HepG2 (cell line): ENCODE measurements around the gene OLFM2. TPM values are rescaled to one million over a fixed set of nuclear protein-coding genes. Genes with fewer than 3 reads are reported as not detected.

Experiments
- ARID5B ChIP-seq: IDR thresholded peaks from 2 replicates; pipeline ENCODE4 v1.4.0; 2020; ENCODE audit warnings: mild to moderate bottlenecking, missing genetic modification reagents
- CREB1 ChIP-seq, 2 experiments: fragments of 450-650 bp in 1 of 2; IDR thresholded peaks; 2 replicates each; pipeline ENCODE4 v1.6.1; 2016 to 2017; ENCODE audit warnings: control low read depth in 1 of 2, mild to moderate bottlenecking in 1 of 2, missing compliant biosample characterization in 1 of 2, missing genetic modification characterization in 1 of 2
- NR2F6 ChIP-seq, 2 experiments: IDR thresholded peaks; 2 replicates each; pipeline ENCODE4 v1.6.1; 2016; ENCODE audit warnings: antibody characterized with exemption in 1 of 2, mild to moderate bottlenecking in 1 of 2
- PREB ChIP-seq: sonication (generic); formaldehyde crosslinking; IDR thresholded peaks from 2 replicates; pipeline ENCODE4 v1.4.0; 2020; ENCODE audit warnings: missing genetic modification reagents
- polyA plus RNA-seq, 8 experiments: library from polyadenylated mRNA; depleted of rRNA in 3 of 8; stranded (reverse) in 7 of 8; unstranded in 1 of 8; fragments of >200 nt; fragmentation: Illumina TruSeq in 4 of 8; extraction: Trizol in 4 of 8; gene quantifications; 2 replicates each; pipeline versions ENCODE4 v1.2.1 to v1.2.3, GENCODE V29; 2011 to 2016; ENCODE audit warnings: low read depth in 4 of 8, missing spikeins in 1 of 8, mixed read lengths in 1 of 8; ENCODE audit not compliant: insufficient read depth in 1 of 8
- total RNA-seq, 5 experiments: library from RNA; depleted of rRNA; stranded (reverse); fragments of >200 nt; fragmentation: Illumina TruSeq; extraction: Trizol; gene quantifications; 2 replicates each; pipeline ENCODE4 v1.2.3, GENCODE V29; 2016; ENCODE audit warnings: low read depth in 1 of 5
- TF ChIP-seq, protein P1 (sequence below): sonication (generic); formaldehyde crosslinking; conservative IDR thresholded peaks from 2 replicates; pipeline ENCODE4 v1.8.0; 2022; ENCODE audit warnings: low read depth, missing genetic modification reagents

OLFM2 gene
- total and polyA plus RNA-seq, 2 of the 13 experiments (the other 11 are each of a cell fraction or from before 2014, with no cell fraction given) = 0.20 to 0.51 TPM

DNA sequence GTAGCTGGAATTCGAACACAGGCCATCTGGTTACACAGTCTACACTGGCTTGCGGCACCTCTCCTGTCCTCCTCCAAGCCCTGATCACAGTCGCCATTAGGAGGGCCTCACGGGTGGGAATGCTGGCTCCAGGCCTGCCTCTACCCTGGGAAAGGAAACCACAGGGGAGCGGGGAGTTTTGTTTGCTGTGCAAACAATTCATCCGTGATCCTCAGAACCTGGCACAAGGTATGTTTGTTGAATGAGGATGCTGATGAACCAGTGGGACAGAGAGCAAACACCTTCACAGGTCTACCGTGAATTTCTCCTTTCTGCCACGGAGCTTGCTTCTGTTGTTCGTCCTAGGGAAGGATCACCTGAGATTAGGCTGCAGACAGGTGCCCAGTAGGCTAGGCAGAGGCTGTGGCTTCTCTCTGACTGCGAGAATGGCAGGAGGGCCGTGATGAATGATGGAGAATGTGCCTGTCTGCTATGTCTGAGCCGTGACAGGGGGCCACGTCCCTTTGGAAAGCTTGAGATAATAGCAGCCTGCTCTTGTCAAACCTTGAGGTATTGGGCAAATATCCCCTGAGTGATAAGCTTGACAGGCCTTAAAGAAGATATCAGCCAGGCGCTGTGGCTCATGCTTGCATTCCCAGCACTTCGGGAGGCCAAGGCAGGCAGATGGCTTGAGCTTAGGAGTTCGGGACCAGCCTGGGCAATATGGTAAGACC, 64.5 kb downstream of the OLFM2 start (continued):
- TF ChIP-seq CREB1 (IDR thresholded peaks at IDR 0.05) (no peak), CREB1 (CRISPR knock-in tag; IDR thresholded peaks at IDR 0.05) (no peak), NR2F6 (IDR thresholded peaks at IDR 0.05) (no peak), NR2F6 (CRISPR knock-in tag; IDR thresholded peaks at IDR 0.05) (no peak), ARID5B (CRISPR knock-in tag) (peak; percentile 50), PREB (CRISPR knock-in tag) (no peak)
- TF ChIP-seq, protein P1, sequence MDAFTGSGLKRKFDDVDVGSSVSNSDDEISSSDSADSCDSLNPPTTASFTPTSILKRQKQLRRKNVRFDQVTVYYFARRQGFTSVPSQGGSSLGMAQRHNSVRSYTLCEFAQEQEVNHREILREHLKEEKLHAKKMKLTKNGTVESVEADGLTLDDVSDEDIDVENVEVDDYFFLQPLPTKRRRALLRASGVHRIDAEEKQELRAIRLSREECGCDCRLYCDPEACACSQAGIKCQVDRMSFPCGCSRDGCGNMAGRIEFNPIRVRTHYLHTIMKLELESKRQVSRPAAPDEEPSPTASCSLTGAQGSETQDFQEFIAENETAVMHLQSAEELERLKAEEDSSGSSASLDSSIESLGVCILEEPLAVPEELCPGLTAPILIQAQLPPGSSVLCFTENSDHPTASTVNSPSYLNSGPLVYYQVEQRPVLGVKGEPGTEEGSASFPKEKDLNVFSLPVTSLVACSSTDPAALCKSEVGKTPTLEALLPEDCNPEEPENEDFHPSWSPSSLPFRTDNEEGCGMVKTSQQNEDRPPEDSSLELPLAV (CRISPR knock-in tag) = no peak
- TF ChIP-seq, all 625 proteins: peak for 58
